GM12874 (cell line): ENCODE data around the gene KRT79.

Experiments
- TF ChIP-seq, protein P1 (sequence below): IDR thresholded peaks from 2 replicates; pipeline ENCODE4 v1.5.1; 2011; ENCODE audit warnings: low read depth, mild to moderate bottlenecking, control low read depth, low read length, moderate library complexity; ENCODE audit not compliant: insufficient read depth

Gene KRT79

DNA sequence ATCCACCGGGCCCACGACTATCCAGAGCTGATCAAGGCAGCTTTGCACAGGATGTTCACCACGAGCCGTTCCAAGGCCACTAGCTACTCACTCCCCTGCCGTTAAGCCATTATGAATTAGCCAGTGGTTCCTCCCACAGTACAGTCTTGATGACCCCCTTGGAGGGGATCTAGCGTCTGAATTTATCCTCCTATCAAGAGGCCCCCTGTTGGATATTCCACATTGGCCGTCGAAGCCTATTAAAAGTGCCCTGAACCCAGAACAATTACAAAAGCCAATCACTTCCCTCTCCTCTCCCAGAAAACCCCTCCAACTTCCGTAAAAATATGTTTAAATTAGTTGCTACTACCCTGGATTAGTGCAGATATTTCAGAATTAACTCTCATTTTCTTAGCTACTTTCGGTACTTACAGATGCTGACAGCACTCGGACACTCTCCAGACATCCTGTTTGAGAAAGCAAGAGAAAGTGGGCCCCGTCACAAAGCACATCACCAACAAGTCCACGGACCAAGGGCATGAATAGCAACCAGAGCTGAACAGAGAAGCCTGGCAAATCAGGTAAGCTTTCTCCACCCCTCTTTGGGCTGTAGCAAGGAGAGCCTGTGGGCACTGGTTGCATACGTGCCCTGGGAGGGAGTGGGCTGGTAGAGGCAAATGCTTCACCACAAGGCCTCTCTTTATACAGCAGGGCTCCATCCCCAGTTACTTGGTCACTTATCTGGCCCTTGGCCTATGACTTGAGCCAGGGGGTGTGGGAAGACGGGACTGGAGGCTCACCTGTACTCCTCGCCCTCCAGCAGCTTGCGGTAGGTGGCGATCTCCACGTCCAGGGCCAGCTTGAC, 43.5 kb downstream of the KRT79 start:
- TF ChIP-seq, protein P1, sequence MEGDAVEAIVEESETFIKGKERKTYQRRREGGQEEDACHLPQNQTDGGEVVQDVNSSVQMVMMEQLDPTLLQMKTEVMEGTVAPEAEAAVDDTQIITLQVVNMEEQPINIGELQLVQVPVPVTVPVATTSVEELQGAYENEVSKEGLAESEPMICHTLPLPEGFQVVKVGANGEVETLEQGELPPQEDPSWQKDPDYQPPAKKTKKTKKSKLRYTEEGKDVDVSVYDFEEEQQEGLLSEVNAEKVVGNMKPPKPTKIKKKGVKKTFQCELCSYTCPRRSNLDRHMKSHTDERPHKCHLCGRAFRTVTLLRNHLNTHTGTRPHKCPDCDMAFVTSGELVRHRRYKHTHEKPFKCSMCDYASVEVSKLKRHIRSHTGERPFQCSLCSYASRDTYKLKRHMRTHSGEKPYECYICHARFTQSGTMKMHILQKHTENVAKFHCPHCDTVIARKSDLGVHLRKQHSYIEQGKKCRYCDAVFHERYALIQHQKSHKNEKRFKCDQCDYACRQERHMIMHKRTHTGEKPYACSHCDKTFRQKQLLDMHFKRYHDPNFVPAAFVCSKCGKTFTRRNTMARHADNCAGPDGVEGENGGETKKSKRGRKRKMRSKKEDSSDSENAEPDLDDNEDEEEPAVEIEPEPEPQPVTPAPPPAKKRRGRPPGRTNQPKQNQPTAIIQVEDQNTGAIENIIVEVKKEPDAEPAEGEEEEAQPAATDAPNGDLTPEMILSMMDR = no peak

DNA sequence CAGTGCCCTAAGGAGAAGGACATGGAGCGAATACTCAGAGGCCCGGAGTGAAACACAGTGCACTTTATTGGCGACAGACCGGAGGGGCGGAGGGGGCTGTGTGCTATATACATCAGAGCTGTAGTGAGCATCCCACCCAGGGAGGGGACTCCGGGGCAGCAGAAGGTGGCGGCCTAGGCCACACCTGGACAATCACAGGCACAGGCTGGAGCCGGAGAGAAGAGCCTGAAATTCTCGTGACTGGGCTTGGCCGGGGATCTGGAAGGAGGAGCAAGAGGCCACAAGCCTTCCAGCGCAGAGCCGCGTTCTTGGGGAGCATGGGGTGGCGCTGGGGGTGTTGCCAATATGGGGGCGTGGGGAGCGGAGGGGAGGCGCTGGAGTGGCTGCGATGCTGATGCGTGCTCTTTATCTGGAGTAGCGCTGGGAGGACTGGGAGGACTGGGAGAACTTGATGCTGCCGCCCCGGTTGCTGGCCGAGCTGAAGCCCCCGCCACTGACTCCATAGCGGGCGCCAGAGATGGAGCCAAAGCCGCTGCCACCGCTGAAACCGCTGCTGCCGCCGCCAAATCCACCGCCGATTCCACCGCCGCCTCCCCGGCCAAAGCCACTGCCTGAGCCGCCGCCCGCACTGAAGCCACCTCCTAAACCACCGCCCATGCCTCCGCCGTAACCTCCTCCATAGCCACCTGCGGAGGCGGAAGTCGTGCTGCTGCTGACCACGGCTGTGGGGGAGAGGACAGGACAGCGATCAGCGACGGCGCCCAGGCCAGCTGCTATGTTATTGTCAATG, 44.3 kb downstream of the KRT79 start:
- TF ChIP-seq, protein P1 = no peak

DNA sequence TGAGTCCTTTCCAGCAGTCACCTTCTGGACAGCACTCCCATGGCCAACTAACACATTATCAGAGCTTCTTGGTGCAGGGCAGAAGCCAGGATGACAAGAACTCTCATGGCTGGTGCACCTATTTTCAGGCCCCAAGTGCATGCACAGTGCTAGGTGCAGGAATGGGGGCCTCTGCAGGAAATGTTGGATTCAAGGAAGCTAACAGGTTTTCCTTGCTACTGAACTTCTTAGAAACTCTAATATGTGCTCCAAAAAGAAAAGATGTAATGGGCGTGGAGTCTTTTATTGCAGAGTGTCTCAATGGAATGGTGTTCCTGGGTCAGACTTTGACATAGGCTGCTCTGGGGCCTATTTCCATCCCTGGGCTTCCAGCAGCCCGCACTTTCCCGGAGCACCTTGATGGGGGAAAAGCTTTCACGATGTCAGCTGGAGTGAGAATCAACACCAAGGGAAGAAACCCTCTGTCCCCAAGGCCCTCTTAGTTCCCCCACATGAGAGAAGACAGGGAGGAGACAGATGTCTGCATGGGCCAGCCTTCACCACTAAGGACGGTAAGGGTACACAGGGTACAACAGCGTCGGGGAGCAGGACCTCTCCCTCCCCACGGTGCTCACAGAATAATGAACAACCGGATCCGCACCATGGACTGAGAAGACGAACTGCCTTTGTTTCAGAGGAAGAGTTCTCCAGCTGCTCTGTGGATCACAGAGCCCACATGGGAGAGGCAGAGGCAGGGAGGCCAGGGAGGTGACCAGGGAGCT, 45.1 kb downstream of the KRT79 start:
- TF ChIP-seq, protein P1 = no peak

DNA sequence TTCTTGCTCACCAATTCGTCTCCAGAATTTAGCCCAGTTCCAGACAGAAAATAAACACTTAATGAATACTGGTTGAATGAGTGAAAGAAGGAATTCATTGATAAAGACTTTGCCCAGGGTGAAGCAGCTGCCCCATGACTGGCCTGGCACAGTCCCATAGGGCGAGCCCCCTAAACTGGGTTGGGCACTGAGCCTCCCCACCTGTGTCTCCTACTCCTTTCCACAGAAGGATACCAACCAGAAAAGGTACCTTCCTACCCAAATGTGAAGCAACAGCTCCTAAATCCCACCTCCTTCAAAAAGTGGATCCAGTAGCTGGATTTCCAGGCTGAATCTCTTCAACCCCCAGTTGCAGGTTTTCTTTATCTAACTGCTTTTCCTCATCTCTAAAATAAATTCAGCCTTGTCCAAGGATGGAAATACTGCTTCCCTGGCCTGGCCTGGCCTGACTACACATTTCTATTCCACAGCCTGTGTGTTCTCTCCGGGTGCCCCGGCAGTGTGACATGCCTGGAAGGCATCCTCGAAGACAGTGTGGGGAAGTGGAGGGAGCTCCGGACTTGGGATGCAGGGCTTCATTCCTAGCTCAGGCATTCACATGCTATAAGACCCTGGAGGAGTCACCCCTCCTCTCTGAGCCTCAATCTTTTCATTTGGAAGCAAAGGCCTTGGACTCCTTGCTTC, 45.8 kb downstream of the KRT79 start:
- TF ChIP-seq, protein P1 = no peak

DNA sequence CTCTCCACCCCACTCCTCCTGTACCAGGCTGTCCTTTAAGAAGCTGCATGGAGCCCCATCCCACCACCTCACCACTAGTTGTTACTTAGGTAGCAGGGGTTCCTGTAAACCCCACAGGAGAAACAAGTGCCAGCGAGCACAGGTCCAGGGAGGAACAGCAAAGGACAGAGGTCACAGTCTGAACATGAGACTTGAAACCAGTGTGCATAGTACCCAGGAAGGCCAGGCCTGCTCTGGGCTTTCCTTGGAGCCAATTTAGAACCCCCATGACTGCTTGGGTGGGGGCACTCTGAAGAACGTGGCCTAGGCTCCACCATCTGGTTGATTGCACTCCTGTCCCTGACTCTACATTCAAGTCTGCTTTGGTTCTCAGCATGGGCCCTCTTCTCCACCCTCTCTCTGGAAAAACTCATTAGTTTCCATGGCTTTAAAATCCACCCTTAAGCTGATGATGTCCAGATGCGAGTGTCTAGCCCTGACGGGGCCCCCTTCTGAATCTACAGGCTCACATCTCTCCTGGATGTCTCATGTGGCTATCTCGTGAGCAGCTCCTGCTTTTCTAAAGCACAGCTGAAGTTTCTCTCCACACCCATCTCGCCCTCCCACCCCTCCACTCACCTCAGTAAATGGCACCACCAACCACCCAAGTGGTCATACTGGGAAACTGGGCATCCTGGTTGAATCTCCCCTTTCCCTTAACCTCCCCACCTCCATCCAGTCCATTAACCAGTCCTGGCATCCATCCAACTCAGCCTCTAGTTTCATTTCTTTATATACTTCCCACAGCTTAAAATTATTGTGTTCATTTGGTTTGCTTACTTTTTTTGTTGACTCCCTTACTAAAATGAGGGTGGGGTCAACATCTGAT, 46.6 kb downstream of the KRT79 start:
- TF ChIP-seq, protein P1 = no peak

DNA sequence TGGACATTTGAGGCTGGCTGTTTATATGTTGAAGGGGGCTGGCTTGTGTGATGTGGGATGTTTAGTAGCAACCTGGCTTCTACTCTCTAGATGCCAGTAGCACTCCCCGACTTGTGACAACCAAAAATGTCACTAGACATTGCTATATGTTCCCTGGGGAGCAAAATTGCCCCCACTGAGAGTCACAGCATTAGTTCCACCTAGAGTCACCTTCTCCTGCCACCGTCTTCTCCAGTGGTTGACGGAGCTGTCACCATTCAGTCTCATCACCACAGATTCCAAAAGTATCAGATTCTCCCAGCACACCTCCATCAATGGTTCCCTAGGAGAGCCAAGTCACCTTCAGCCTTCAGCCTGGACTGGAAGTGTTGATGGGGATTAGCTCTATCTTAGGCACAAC, 49.2 kb downstream of the KRT79 start:
- TF ChIP-seq, protein P1 = no peak
